ENCODE results near the gene RTN1. TPM values are rescaled to one million over a fixed set of nuclear protein-coding genes. Genes with fewer than 3 reads are reported as not detected.

Gene RTN1
- total and polyA plus RNA-seq, 12 donors = 0.40 to 5.5 (median 0.91) TPM

GRCh38 chr14:59711080-59711479 lies 159.5 kb downstream of the RTN1 start:
- H3K36me3 ChIP-seq = no peaks in the 10 kb centered on the region
- H3K4me1 ChIP-seq = no peaks in the 10 kb centered on the region
- no peaks in the 10 kb centered on the region for H3K9me3 ChIP-seq
- H3K4me3 ChIP-seq = no peak overlapping the region
- ATAC-seq (no peak), DNase-seq (no peak)
- WGBS, 2 donors = 73% methylated on average over 2 of the region's 2 CpGs
- TF ChIP-seq CTCF (IDR thresholded peaks at IDR 0.05) = no peak
- no peak overlapping the region for H3K27ac ChIP-seq
- intact Hi-C loops (cut with DNase I) = no loop called here
- peaks cover 0 to 12% (median 0%) of the 10 kb centered on the region in 7 donors for H3K27me3 ChIP-seq

GRCh38 chr14:59707778-59708561 lies 162.6 kb downstream of the RTN1 start:
- H3K4me3 ChIP-seq = no peak overlapping the region
- peaks cover 0 to 12% (median 0%) of the 10 kb centered on the region in 7 donors for H3K27me3 ChIP-seq
- peaks cover 0 to 2% (median 0%) of the 10 kb centered on the region in 11 donors for H3K9me3 ChIP-seq
- 58 to 64% methylated on average over 7 of the region's 7 CpGs for WGBS, 2 donors
- ATAC-seq (no peak), DNase-seq (no peak)
- no peak for TF ChIP-seq CTCF (IDR thresholded peaks at IDR 0.05)
- no peaks in the 10 kb centered on the region for H3K4me1 ChIP-seq
- H3K36me3 ChIP-seq = no peaks in the 10 kb centered on the region
- H3K27ac ChIP-seq = no peak overlapping the region
- intact Hi-C loops (cut with DNase I) = no loop called here

GRCh38 chr14:59705866-59706265 lies 164.7 kb downstream of the RTN1 start:
- H3K27ac ChIP-seq = no peak overlapping the region
- H3K27me3 ChIP-seq = peaks cover 0 to 12% (median 0%) of the 10 kb centered on the region in 7 donors
- no peaks in the 10 kb centered on the region for H3K4me1 ChIP-seq
- no peak for TF ChIP-seq CTCF (IDR thresholded peaks at IDR 0.05)
- H3K9me3 ChIP-seq = peaks cover 0 to 17% (median 2%) of the 10 kb centered on the region in 11 donors
- DNase-seq (no peak), ATAC-seq (no peak)
- intact Hi-C loops (cut with DNase I) = no loop called here
- no peak overlapping the region for H3K4me3 ChIP-seq
- 65 to 67% methylated on average over 4 of the region's 4 CpGs for WGBS, 2 donors
- no peaks in the 10 kb centered on the region for H3K36me3 ChIP-seq

GRCh38 chr14:59705245-59705644 lies 165.3 kb downstream of the RTN1 start:
- H3K27ac ChIP-seq = no peak overlapping the region
- DNase-seq (no peak), ATAC-seq (no peak)
- no peak for TF ChIP-seq CTCF (IDR thresholded peaks at IDR 0.05)
- no peak overlapping the region for H3K4me3 ChIP-seq
- no peaks in the 10 kb centered on the region for H3K4me1 ChIP-seq
- peaks cover 0 to 19% (median 2%) of the 10 kb centered on the region in 11 donors for H3K9me3 ChIP-seq
- H3K27me3 ChIP-seq = peaks cover 0 to 12% (median 0%) of the 10 kb centered on the region in 7 donors
- 56 to 65% methylated on average over 2 of the region's 2 CpGs for WGBS, 2 donors
- H3K36me3 ChIP-seq = no peaks in the 10 kb centered on the region
- intact Hi-C loops (cut with DNase I) = no loop called here
